T-helper 2 cell treated with Interferon-gamma antibody and Interleukin-4, amounts not matched to agents 5 μg/mL and 100 μg/mL, for 36 hours (primary cell): ENCODE results near the gene PRCC.
A peak's percentile ranks its signal among the peaks of the same experiment; 100 is the strongest.

Experiments used
- DNase-seq: peaks from one replicate; pipeline ENCODE4 v3.0.0; 2021; ENCODE audit warnings: low spot score
- H3K27ac Mint-ChIP-seq: one replicate; pipeline ENCODE4 v1.8.0; 2021; ENCODE audit warnings: mild to moderate bottlenecking, mixed read lengths
- H3K27me3 Mint-ChIP-seq: one replicate; pipeline ENCODE4 v1.8.0; 2021; ENCODE audit warnings: low read depth, mixed read lengths
- H3K36me3 Mint-ChIP-seq: one replicate; pipeline ENCODE4 v1.8.0; 2021; ENCODE audit warnings: low read depth, mixed read lengths
- H3K4me1 Mint-ChIP-seq: one replicate; pipeline ENCODE4 v1.8.0; 2021; ENCODE audit warnings: low read depth, mixed read lengths
- H3K4me3 Mint-ChIP-seq: one replicate; pipeline ENCODE4 v1.8.0; 2022; ENCODE audit warnings: mild to moderate bottlenecking, moderate library complexity, mixed read lengths
- H3K9me3 Mint-ChIP-seq: one replicate; pipeline ENCODE4 v1.8.0; 2021; ENCODE audit warnings: mixed read lengths

PRCC gene

DNA sequence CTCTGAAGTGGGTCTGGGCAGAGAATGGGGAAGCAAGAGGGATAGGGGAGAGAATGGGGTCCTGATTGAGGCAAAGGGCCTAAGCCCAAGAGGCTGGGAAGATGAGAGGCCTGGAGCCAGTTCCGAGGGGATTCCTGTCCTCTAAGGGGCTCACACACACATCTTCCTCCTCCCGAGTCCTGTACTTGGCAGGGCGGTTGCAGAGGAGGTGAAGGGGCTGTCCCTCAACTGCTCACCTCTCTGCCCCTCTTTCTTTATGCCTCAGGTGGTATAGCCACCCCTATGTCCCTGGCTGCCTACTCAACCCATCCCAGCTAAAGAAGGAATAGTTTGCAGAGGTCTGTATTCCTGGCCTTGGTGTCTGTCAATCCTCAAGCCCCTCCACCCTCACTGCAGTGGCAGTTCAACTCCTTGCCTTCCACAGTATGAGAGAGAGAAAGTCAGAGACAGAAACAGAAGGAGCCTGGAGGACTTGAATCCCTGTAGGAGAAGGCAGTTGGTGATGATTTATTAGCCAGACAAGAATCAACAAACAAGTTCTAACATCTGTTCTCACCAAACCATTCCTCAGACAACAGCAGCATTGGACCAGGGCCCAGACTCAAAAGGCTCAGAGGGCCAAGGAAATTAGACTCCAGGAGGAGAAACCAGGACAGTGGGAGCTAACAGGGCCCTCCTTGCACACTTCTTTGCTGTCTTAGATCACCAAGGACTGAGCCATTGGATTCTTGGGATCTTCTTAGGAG is 38.6 kb downstream of the PRCC start:
- H3K27ac Mint-ChIP-seq = peak overlapping the region; percentile 45
- H3K4me1 Mint-ChIP-seq = peaks cover 36% of the 10 kb centered on the region
- H3K9me3 Mint-ChIP-seq = no peaks in the 10 kb centered on the region
- no peaks in the 10 kb centered on the region for H3K27me3 Mint-ChIP-seq
- no peak overlapping the region for H3K4me3 Mint-ChIP-seq
- peaks cover 39% of the 10 kb centered on the region for H3K36me3 Mint-ChIP-seq
- no peak for DNase-seq

DNA sequence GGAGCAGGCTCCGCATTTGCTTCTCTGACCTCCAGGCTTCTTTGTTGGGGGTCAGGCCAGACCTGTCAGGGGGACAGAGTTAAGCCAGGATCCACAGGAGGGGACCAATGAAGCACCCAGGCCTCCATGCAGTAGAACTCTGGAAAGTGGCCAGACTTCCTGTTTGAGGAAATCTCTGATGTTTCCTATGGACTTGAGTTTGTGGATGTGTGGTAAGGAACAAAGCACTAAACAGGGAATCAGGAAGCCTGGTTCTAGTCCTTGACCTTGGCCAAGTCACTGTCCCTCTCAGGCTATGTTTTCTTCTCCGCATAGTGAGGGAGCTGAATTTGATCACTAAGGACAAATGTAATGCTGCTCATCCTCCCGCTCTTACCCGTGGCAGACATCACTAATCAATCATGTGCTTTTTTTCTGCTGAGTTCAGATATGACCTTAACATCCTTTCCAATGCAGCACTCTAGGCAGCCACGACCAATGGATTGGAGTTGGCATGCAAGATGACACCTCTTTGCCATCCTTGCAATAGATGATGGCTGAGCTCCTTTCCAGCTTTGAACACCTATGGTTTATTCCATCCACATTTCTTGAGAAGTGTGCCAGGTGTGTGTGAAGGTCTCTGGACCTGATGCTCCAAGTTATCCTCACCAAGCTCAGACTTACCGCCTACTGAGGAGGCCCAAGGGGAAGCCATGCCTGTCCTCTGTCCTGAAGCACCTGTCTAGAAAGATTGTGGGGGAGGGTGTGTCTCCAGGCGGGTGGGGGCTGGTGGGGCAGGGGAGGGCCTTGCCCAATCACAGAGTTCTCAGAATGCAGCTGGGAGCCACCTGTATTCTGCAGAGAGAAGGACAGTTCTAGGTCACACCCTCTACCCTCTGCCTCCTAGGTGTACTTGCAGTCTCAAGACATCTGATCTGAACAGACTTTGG is 39.4 kb downstream of the PRCC start:
- H3K36me3 Mint-ChIP-seq = peaks cover 40% of the 10 kb centered on the region

DNA sequence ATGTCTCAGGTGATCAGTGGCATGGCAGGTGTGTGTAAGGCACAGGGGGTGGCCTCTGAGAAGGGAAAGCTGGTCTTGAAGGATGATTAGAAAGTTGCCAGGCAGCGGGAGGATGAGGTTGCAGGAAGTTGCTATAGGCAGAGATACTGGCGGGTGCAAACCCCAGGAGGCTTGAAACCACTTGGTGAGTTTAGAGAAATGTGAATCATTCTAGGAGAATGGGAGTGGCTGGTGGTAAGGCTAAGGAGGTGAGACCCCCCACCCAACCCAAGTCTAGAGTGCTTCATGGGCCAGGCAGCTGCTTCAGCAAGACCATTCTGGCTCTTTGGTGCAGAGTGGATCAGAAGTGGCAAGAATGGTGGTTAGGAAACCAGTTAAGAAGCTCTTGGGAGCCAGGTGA is 40.3 kb downstream of the PRCC start:
- Mint-ChIP-seq H3K27ac (peak overlapping the region; percentile 78), H3K27me3 (no peaks in the 10 kb centered on the region), H3K4me3 (peak overlapping the region; percentile 55), H3K36me3 (peaks cover 48% of the 10 kb centered on the region), H3K9me3 (no peaks in the 10 kb centered on the region), H3K4me1 (peaks cover 42% of the 10 kb centered on the region)
- DNase-seq = no peak

More for the DNA sequence above, 39.4 kb downstream of the PRCC start:
- H3K4me1 Mint-ChIP-seq = peaks cover 36% of the 10 kb centered on the region
- DNase-seq = no peak
- peak overlapping the region; percentile 78 for H3K27ac Mint-ChIP-seq
- H3K27me3 Mint-ChIP-seq = no peaks in the 10 kb centered on the region
- no peaks in the 10 kb centered on the region for H3K9me3 Mint-ChIP-seq
- peak overlapping the region; percentile 55 for H3K4me3 Mint-ChIP-seq

- Mint-ChIP-seq H3K36me3 (peaks cover 53% of the 10 kb centered on the region), H3K4me1 (peaks cover 49% of the 10 kb centered on the region), H3K27ac (peak overlapping the region; percentile 78), H3K4me3 (peak overlapping the region; percentile 55), H3K9me3 (no peaks in the 10 kb centered on the region), H3K27me3 (no peaks in the 10 kb centered on the region)
- DNase-seq = no peak
Measured at GRCh38 chr1:156808186-156809030, 41.1 kb downstream of the PRCC start.

GRCh38 chr1:156809281-156809680 is 41.9 kb downstream of the PRCC start:
- Mint-ChIP-seq H3K36me3 (peaks cover 57% of the 10 kb centered on the region), H3K4me3 (no peak overlapping the region), H3K9me3 (no peaks in the 10 kb centered on the region), H3K27me3 (no peaks in the 10 kb centered on the region), H3K27ac (peak overlapping the region; percentile 67), H3K4me1 (peaks cover 53% of the 10 kb centered on the region)
- no peak for DNase-seq

GRCh38 chr1:156809711-156810366 is 42.5 kb downstream of the PRCC start:
- no peaks in the 10 kb centered on the region for H3K9me3 Mint-ChIP-seq
- no peak overlapping the region for H3K27ac Mint-ChIP-seq
- DNase-seq = no peak
- H3K36me3 Mint-ChIP-seq = peaks cover 62% of the 10 kb centered on the region
- no peak overlapping the region for H3K4me3 Mint-ChIP-seq
- no peaks in the 10 kb centered on the region for H3K27me3 Mint-ChIP-seq
- peaks cover 58% of the 10 kb centered on the region for H3K4me1 Mint-ChIP-seq

GRCh38 chr1:156811168-156811567 is 43.8 kb downstream of the PRCC start:
- Mint-ChIP-seq H3K4me1 (peaks cover 64% of the 10 kb centered on the region), H3K27me3 (no peaks in the 10 kb centered on the region), H3K4me3 (no peak overlapping the region), H3K27ac (peak overlapping the region; percentile 100), H3K36me3 (peaks cover 66% of the 10 kb centered on the region), H3K9me3 (no peaks in the 10 kb centered on the region)
- DNase-seq = no peak

DNA sequence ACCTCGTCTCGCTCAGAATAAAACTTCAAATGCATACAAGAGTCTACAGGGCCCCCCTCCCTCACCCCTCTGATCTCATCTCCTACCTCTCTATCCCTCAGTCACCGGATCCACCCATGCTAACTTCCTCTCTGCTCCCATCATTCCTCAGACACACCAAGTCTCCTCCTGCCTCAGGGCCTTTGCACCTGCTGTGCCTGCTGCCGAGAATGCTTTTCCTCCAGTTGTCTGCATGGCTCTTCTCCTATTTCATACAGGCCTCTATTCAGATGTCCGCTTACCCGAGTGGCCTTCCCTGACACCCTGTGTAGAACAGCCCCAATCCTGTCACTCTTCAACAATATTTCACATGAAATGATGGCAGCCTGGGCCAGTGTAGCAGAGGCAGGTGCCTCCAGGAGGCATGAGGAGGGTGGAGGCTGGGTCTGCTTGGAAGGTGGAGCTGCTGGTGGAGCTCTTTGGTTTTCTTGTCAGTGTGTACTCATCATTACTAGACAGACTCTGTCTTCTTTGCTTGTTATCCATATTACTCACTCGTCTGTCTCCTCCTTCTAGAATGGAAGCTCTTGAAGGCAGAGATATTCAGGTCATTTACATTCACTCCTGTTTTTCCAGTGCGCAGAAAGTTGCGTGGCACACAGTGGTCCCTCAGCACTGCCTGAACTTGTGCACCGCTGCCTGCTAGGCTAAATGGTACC is 45.1 kb downstream of the PRCC start:
- peaks cover 64% of the 10 kb centered on the region for H3K4me1 Mint-ChIP-seq
- peak overlapping the region; percentile 100 for H3K27ac Mint-ChIP-seq
- peaks cover 59% of the 10 kb centered on the region for H3K36me3 Mint-ChIP-seq

GRCh38 chr1:156813298-156813697 is 46.0 kb downstream of the PRCC start:
- H3K4me3 Mint-ChIP-seq = peak overlapping the region; percentile 93
- H3K4me1 Mint-ChIP-seq = peaks cover 59% of the 10 kb centered on the region
- H3K27me3 Mint-ChIP-seq = no peaks in the 10 kb centered on the region
- peak overlapping the region; percentile 100 for H3K27ac Mint-ChIP-seq
- H3K36me3 Mint-ChIP-seq = peaks cover 50% of the 10 kb centered on the region
- no peaks in the 10 kb centered on the region for H3K9me3 Mint-ChIP-seq
- no peak for DNase-seq

More for the DNA sequence above, 45.1 kb downstream of the PRCC start:
- DNase-seq = no peak
- no peaks in the 10 kb centered on the region for H3K9me3 Mint-ChIP-seq
- H3K27me3 Mint-ChIP-seq = no peaks in the 10 kb centered on the region
- H3K4me3 Mint-ChIP-seq = peak overlapping the region; percentile 93

DNA sequence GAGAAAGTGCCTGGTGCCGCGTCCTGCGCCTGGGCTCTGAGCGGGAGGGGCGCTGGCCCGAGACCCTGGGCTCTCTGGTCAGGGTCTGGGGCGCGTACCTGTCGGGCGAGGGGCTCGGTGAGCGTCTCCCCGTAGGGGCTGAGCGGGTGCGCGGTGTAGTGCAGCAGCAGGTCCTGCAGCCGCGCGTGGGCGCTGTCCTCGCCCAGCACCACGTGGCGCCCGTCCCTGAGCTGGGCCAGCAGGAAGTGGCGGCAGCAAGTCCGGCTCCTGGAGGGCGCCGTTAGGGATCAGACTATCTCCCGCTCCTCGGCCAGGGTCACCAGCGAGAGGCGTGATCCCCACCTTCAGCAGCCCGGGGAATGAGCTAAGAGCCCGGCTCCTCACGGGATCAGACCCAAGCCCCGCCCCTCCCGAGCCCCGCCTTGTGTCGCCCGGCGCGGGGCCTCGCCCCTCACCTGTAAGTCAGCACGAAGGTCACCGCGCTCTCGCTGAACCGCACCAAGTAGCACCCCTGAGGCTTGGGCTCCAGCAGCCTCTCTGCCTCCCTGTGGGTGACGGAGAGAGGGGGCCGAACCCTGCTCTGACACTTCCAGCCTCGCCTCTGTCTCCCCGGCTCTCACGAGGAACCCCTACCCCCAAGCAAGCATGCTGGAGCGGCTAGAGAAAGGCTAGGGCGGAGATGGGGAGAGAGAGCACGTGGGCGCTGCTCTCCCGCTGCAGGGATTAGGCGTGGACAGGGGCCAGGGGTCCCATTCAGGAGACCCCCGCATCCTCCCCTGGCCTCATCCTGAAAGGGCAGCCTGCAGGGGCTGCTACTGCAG is 46.6 kb downstream of the PRCC start:
- peak overlapping the region; percentile 100 for H3K27ac Mint-ChIP-seq
- no peaks in the 10 kb centered on the region for H3K9me3 Mint-ChIP-seq
- peak; percentile 65 for DNase-seq
- H3K27me3 Mint-ChIP-seq = no peaks in the 10 kb centered on the region
- H3K4me3 Mint-ChIP-seq = peak overlapping the region; percentile 93
- peaks cover 56% of the 10 kb centered on the region for H3K4me1 Mint-ChIP-seq
- peaks cover 48% of the 10 kb centered on the region for H3K36me3 Mint-ChIP-seq

- peak; percentile 51 for DNase-seq
- Mint-ChIP-seq H3K27ac (peak overlapping the region; percentile 100), H3K27me3 (no peaks in the 10 kb centered on the region)
Measured at GRCh38 chr1:156814571-156815260, 47.4 kb downstream of the PRCC start.

More at GRCh38 chr1:156814571-156815260, 47.4 kb downstream of the PRCC start:
- peaks cover 51% of the 10 kb centered on the region for H3K4me1 Mint-ChIP-seq
- H3K36me3 Mint-ChIP-seq = peaks cover 43% of the 10 kb centered on the region
- no peaks in the 10 kb centered on the region for H3K9me3 Mint-ChIP-seq
- peak overlapping the region; percentile 93 for H3K4me3 Mint-ChIP-seq
